NCI-H1417 (cell line): ENCODE results near the gene TMOD2.
A peak's percentile ranks its signal among the peaks of the same experiment; 100 is the strongest.

Source experiments
- DNase-seq, 3 experiments: peaks; one replicate each; lab custom pipeline; 2025; lab: John Stamatoyannopoulos, UW

Gene TMOD2

DNA sequence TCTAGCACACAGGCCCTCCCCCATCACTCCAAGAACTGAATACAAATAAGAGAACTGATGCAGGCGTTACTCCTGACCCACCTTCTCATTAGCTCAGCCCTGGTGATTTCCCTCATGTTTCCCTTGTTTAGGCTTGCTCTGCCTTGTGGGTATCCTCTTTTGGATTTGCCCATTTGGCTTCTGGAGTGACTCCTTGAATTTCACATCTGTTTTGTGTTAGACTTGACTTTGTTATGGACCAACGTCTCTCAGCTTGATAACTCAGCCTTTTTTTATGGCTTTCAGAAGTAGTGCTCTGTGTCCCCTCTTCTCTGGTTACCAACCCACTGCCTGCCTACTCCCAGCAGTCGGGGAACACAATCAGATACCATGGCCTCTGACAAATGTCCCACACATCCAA lies 66.8 kb downstream of the TMOD2 start:
- DNase-seq: no peak

DNA sequence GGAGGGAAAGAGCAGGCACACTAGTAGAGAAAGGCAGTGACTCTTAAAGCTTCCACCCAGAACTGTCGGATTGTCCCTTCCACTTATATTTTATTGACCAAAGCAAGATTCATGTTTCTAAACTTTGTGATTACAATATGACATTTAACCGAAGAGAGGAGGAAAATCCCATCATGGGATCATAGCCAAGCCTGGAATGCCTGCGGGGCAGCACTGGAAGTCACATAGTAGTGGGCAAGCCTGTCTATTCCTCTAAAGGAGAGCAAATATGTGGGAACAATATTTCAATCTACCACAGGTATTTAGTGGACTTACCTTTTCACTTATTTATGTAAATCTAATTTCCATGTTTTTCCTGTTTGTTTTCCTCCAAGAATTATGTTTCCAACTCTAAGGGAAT lies 74.3 kb downstream of the TMOD2 start:
- no peak for DNase-seq

DNA sequence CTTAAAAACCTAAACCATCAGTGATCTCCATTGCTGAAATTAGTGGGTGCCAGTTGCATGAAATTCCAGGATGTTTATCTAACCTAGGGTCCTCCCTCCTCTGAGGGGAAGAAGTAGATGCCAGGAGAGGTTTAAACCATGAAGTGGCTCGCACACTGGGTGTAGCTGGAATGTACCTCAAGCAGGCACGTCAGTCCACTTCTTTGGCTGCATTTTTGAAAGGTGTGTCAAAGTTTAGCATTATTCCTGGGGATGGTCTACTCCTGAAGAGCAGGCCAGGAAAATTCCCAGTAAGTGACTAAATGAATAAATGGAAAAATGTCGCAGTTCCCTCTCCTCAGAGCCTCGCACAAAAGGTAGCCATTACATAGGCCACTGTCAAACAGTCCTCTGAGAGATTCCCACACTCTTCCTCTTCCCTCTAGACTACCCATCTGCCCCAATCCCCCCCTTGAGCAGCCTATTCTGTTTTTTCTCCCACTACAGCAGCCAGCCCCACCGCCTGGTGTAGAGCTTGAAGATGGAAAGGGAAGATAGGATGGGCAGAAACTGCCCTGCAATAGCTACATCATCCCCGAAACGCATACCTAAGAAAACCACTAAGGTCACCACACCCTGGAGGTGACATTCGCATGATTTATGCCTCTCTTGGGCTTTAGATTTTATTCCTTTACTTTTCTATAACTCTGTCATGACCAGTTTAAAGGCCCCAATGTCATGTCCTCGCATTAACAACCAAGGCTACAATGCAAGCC lies 77.4 kb downstream of the TMOD2 start:
- DNase-seq: no peak

DNA sequence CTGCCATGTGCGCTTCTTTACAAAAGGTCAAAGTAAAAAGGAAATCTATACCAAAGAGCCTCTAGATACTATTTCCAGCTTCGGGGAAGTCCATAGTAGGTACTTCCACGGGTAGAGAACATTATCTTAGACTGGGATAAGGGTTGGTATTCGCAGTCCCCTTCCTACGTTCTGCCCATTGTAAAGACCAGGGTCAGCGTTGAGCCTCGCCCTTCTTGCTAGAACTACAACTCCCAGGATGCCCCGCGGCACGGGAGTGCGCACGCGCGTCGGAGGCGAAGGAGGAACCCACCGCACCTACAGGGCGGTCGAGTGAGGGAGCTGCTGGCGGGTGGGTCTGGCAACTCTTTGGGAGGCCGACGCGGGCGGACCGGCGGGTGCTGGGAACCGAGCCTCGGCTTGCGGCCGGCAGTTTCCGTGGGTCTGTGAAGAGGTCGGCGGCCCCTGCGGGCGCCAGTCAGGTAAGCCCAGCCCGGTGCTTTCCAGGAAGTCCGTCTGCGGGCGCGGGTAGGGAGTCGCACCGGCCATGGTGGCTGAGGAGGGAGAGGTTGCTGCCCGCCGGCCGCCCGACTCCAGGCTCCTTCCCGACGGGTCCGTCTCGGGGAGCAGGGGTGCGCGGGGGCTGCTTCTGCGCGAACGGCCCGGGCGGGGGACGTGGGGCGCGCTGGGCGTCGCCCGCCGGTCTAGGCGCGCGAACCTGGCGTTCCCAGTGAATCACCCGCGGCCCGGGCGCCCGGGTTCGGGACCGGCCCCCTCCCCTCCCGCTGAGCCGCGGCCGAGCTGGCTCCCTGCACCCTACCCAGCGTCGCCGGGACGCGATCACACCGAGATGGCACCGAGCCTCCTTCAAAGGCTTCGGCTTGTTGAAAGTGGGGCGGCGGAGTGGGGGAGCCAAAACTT lies 78.2 kb downstream of the TMOD2 start, which contains the start of gene TMOD3:
TMOD3 (plus strand) TSS at position 278 of the 900 bp plus-strand sequence. CDS start 33,232 bp downstream, outside the sequence.
- DNase-seq: peak; percentile 75 to 90 (median 83)

DNA sequence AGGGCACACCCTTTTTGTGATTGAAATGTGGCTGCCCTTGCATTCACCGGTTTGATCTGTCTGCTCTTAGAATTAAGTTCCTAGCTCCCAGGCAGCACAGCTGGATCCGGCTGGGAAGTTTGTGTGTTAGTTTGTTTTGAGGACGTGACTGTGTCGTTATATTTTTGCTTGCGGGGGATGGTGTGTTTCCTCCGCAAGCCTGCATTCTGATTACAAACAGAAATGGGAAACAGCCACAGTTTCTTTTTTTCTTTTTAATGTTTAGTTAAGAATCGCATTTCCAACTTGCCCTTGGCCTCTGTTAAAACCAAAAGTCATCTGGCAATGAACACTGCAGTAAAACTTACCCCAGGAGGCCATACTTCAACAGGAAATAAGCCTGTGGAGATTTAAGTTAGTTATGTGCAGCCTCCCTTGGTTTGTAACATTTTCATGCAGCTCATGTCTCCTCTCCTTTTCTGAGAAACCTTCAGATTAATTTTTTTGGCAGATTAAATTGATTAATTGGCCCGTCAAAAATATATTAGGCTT lies 78.9 kb downstream of the TMOD2 start:
- DNase-seq: no peak

DNA sequence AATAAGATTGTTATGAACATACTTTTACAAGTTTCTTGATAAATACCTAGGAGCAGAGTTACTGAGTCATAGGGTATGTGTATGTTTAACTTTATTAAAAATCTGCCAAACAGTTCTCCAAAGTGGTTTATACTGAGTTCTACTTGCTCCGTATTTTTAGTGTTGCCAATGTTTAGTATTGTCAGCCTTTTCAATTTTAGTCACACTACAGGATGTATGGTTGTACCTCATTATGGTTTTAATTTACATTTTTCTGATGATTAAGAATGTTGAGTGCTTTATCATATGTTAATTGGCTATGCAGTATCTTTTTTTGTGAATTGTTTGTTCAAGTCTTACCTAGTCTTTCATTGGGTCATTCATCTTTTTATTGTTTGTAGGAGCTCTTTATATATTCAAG lies 82.4 kb downstream of the TMOD2 start:
- DNase-seq: no peak

DNA sequence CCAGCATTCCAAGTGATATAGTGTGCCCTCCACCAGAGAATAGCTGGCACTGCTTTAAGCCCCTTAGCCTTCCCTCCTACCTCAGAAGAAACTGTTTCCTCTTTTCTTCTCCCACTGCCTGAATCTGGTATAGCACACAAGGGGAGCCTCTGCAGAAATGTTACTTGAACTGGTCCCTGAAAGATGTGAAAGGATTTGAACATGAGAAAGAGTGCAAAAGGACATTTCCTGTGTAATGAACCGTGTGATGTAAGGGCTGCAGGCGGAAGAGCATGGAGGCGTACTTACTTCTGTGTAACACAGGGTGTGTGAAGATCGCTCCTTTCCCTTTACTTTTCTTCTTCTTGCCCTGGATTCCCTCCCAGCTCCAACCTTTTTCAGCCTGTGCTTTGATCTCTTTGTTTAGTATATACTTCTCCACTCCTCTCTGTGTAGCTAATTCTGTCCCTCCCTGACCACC lies 86.4 kb downstream of the TMOD2 start:
- DNase-seq: peak in 1 of 3 experiments; percentile 14

DNA sequence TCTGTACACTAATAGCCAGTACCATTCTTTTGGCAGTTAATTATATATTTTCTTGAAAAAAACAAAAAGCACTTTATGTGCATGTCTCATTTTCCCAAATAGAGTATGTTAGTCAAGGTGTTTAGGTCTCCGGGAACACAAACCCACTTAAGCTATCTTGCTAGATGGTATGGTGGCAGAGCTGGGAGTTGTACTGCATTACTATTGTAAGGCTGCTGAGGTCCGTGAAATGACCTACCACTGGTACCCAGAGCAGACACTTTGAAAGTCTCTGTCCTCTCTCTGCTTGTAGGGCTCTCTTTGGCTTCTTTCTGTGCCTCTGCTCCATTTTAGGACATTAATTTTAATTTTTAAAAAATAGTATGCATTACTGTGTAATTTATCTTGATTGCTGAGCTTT lies 86.9 kb downstream of the TMOD2 start:
- no peak for DNase-seq

DNA sequence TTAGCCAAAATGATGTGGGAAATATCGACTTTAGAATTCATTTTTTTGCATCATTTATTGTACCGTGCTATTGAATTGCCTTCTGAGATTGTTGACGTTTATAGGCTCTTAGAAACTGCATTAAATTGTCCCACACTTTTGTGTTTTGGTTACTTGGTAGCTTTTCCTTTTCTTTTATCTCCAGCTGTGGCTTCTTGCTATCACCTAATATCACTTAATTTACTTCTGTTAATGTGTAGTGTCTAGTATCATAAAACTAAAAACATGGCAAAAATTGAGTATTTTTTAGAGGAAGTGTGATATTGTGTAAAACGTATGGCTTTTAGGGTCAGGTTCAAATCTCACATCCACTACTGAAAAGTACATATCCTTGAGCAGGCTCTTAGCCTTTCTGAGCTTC lies 89.3 kb downstream of the TMOD2 start:
- DNase-seq: no peak

DNA sequence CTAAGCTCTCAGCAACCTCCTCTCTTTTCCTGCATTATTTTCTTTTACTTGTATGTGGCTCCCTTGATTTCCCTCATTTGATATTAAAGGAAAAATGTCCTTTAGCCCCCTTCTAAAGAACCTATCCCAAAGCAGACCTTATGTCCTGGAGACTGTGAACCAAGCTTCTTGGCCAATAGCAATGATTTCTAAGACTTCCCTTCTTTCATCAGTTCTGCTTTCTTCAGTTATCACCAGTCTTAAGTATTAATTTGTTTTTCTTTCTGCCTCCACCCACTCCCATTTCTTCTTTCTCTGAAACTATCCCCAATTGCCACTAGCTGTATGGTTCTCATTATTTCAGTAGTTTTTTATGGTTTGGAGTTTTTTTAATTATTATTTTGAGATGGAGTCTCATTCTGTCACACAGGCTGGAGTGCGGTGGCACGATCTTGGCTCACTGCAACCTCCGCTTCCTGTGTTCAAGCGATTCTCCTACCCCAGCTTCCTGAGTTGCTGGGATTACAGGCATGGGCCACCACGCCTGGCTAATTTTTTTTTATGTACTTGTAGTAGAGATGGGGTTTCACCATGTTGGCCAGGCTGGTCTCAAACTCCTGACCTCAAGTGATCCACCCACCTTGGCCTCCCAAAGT lies 90.1 kb downstream of the TMOD2 start:
- no peak for DNase-seq

DNA sequence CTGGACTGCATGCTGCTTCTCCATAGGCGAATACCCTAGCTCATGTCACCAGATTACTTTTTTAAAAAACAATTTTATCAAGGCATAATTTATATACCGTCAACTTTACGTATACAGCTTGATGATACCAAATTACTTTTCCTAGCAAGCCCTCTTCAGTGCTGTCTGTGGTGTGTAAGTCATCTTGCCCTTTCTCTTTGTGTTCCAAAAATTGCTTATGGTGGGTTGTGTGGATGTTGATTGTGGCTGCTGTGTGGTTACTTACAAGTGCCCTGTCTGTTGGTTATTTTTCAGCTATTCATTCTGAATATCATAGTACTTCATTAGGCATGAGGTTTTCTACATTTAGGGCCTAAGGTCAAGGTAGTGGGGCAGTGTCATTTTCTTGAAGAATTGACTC lies 90.9 kb downstream of the TMOD2 start:
- no peak for DNase-seq

DNA sequence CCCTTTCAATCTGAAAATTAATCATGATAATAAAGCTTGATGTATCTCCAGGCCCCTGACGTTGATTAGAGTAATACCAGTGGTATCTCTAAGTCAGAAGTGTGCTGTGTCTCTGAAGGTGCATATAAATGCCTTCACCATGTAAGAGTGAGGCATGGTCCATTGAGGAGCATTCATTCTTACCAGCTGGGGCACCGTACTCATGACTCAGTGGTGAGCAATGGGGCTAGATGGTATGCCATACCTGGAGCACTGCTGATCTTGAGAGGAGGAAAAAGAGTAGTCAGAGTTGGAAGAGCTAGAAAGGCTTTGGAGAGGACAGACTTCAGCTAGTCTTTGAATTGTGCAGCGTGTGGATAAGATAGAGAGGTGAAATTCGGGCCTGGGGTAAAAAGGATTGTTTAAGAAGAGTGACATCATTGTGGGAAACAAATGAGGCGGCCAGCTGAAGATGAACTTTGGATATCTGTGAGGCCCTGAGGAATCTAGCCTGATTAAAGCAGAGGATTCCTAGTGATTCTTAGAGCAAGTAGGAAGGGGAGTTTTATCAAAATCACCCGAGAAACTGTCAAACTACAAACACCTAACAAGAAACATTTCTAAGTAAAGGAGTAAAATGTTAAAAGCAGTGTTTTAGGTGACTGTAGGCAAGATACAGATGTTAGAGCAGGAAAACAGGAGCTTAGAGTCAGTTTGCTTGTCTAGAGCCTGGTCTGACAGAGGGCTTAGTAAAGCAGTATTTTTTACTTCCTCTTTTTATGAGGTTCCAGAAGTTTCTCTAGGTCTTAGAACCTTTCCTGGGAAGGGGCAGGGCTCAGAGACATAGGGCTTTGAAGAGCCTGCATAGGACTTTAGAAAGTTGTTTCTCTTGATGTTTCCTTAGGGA lies 91.7 kb downstream of the TMOD2 start:
- DNase-seq: no peak

DNA sequence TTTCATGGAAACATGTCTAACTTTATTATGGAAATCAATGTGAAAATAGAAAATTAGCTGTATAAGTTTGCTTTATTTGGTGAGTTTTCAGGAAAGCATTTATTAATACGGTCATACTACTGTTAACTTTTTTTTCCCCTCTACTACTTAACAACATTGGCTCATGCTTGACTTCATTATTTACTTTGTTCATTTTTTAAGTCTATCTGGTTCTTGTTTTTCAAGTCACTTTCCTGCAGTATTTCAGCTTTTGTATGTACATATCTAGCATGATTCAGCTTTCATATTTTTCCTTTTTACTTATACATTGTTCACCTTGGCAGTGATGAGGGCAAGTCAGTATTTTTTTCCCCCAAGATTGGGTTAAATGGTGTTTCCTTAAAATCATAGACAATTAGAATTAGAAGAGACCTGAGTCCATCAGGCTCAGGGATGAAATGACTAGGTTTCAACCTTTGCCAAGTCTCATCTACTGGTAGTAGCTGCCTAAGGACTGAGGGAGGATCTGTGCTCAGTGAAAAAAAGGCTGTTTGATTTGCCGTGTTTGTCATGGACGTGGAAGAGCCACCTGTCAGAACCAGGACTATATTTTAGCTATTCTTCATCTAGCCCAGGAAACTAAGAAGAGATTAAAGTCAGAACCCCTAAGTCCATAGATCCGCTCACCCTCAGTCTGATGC lies 93.5 kb downstream of the TMOD2 start:
- peak in 1 of 3 experiments; percentile 1 for DNase-seq

DNA sequence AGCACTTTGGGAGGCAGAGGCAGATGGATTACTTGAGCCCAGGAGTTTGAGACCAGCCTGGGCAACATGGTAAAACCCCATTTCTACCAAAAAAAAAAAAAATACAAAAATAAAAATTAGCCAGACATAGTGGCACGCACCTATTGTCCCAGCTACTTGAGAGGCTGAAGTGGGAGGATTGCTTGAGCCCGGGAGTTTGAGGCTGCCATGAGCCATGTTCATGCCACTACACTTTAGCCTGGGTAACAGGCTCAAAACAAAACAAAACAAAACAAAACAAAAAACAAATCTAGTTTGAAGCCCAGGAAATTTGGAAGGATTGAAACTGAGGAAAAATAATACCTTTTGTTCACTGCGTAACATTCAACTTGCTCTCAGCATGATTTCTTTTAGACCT lies 94.7 kb downstream of the TMOD2 start:
- no peak for DNase-seq

DNA sequence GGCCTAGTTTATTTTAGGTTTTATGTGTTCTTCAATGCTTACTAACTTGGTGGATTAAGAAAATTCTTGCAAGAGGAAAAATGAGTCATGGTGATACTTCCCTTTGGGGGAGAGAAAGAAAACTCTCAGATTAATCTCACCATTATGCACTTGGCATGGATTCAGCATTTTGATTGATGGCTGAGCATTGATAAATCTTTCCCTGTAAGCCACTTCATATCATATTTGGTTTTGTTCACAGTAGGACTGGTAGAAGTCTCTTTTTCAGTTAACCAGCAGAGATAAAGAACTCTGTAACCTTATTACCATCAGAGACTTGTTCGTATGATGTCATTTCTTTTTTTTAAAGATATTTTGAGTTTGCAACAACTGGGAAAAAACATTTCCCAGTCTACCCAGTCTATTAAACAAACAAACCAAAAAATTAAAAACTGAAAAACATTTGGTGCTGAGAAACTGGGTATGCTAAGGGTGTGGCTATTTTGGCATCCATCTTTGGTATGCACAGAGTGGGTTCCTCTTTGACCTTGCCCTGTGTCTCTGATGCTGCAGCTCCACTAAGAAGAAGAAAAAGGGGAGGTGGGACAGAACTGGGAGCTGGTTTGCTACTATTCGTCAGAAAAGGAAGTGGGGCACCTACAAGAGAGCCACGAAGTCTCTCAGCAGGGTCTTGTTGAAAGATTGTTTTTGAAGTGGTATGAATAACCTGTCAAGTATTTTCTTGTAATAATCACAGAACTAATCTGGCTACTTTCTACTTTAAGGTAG lies 95.2 kb downstream of the TMOD2 start:
- DNase-seq: peak in 1 of 3 experiments; percentile 13

DNA sequence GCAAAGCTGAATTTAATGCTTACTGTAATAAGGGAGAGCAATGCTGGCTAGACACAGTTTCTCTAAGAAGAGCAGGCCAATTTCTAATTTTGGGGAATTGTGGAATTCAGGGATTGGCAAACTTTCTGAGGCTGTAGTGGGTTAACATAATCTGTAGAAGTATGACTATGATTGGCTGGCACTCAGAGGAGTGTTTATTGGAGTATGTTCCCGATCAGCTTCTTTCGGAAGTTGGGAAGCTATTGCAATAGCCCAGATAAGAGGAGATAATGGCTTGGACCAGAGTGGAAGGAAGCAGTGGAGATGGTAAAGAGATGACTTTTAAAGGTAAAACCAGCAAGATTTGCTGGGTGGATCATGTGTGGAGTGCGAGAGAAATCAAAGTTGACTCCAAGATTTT lies 97.4 kb downstream of the TMOD2 start:
- DNase-seq: no peak

DNA sequence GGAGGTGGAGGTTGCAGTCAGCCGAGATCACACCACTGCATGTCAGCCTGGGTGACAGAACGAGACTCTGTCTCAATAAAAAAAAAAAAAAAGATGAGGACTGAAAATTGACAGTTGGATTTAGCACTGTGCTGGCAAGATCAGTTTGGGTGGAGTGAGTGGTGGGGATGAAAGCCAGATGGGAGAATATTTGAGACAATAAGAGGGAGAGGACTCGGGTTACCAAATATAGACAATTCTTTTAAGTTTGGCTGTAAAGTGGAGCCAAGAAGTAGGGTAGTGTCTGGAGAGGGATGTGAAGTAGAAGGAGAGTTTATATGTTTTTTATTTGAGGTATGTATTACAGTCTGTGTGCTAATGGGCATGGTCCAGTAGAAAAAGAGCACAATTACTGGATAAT lies 98.5 kb downstream of the TMOD2 start:
- no peak for DNase-seq

DNA sequence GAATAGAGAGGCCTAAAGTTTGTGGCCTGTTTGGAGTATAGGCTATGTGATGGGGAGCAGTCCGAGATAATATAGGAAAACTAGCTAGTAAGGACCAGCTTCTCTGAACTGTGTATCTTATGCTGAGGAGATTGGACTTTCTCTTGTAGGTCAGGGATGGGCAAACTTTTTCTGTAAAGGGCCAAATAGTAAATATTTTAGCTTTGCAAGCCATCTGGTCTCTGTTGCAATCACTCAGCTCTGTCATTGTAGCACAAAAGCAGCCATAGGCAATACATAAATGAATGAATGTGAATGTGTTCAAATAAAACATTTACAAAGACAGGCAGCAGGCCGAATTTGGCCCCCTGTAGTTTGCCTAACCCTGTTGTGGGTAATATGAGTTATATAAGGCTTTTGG lies 102.6 kb downstream of the TMOD2 start:
- DNase-seq: peak in 1 of 3 experiments; percentile 1

DNA sequence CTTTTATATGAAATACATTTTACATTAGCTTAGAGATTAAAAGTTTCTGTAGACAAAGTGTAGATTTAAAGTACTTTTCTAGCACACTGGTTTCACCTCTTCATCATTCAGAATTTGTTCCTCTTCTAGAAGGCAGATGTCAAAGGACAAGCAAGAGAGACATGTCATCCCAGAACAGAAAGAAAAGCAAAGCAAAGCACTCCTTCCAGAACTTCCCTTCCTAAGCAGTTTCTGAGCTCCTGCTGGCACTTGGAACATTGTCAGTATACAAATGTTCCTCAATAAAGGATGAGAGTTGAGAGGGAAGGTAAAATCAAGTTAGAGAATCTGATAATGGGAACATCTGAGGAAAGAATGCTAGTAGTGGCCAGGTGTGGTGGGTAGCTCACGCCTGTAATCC lies 104.2 kb downstream of the TMOD2 start:
- DNase-seq: no peak
